GM19438 (cell line): ENCODE measurements around the gene TOP3A.

Experiments used
- ATAC-seq: cut with Tn5 transposase; IDR thresholded peaks from one replicate; pipeline ENCODE4 v1.9.1; 2021; ENCODE audit warnings: low read depth; ENCODE audit not compliant: unreplicated experiment

The TOP3A gene

GRCh38 chr17:18280766-18281371 is 33.9 kb downstream of the TOP3A start:
- ATAC-seq: no peak

- ATAC-seq: no peak
These were observed 34.5 kb downstream of the TOP3A start for GRCh38 chr17:18280249-18280648.

GRCh38 chr17:18278867-18279266 is 35.9 kb downstream of the TOP3A start:
- ATAC-seq: no peak

- ATAC-seq: no peak
These were observed 37.7 kb downstream of the TOP3A start for GRCh38 chr17:18277076-18277475.

- ATAC-seq: no peak
These were observed 44.5 kb downstream of the TOP3A start for GRCh38 chr17:18270046-18270931.

GRCh38 chr17:18267927-18268711 is 46.7 kb downstream of the TOP3A start:
- no peak for ATAC-seq

GRCh38 chr17:18267366-18267765 is 47.4 kb downstream of the TOP3A start:
- ATAC-seq: no peak

GRCh38 chr17:18263885-18264682 is 50.7 kb downstream of the TOP3A start:
- no peak for ATAC-seq

- ATAC-seq: no peak
These were observed 52.2 kb downstream of the TOP3A start for GRCh38 chr17:18262641-18263040.

- no peak for ATAC-seq
These were observed 52.7 kb downstream of the TOP3A start for GRCh38 chr17:18262111-18262510.

- ATAC-seq: no peak
These were observed 53.1 kb downstream of the TOP3A start for GRCh38 chr17:18261659-18262058.

- no peak for ATAC-seq
These were observed 53.7 kb downstream of the TOP3A start for GRCh38 chr17:18261146-18261515.

GRCh38 chr17:18260332-18261145 is 54.3 kb downstream of the TOP3A start, which contains the start of gene MIEF2:
TSS of gene MIEF2 (plus strand) at chr17:18260662. CDS start at chr17:18262721, 2,059 bp downstream.
- peak; percentile 80 for ATAC-seq

- ATAC-seq: no peak
These were observed 55.0 kb downstream of the TOP3A start for GRCh38 chr17:18259621-18260331.

GRCh38 chr17:18258356-18259038 is 56.3 kb downstream of the TOP3A start, which contains the start of gene FLII:
TSS of gene FLII (minus strand) at chr17:18258738. CDS start at chr17:18258690, 48 bp downstream.
- no peak for ATAC-seq

- ATAC-seq: no peak
These were observed 56.8 kb downstream of the TOP3A start for GRCh38 chr17:18257982-18258355.

GRCh38 chr17:18257268-18257981 is 57.4 kb downstream of the TOP3A start:
- no peak for ATAC-seq

- no peak for ATAC-seq
These were observed 58.0 kb downstream of the TOP3A start for GRCh38 chr17:18256776-18257175.
